Large intestine (tissue), 3 donors: ENCODE measurements around the gene MAPRE3. TPM values are rescaled to one million over a fixed set of nuclear protein-coding genes. Genes with fewer than 3 reads are reported as not detected.

Experiments used
- DNase-seq, 2 donors: peaks; one replicate each; pipeline versions ENCODE4 v3.0.0 to v3.0.0-alpha.2; 2013
- H3K27ac ChIP-seq: one replicate; pipeline ENCODE4 v1.5.1; 2013; ENCODE audit warnings: low read length
- H3K27me3 ChIP-seq: 2 replicates; pipeline ENCODE4 v1.6.1; 2013; ENCODE audit warnings: low read length; ENCODE audit not compliant: control insufficient read depth, insufficient read depth
- H3K36me3 ChIP-seq: 2 replicates; pipeline ENCODE4 v1.6.1; 2013; ENCODE audit warnings: low read length; ENCODE audit not compliant: control insufficient read depth, insufficient read depth
- H3K4me1 ChIP-seq: one replicate; pipeline ENCODE4 v1.6.1; 2013; ENCODE audit warnings: low read length; ENCODE audit not compliant: control insufficient read depth, insufficient read depth
- H3K4me3 ChIP-seq: one replicate; pipeline ENCODE4 v1.5.1; 2013; ENCODE audit warnings: low read length
- H3K9me3 ChIP-seq: one replicate; pipeline ENCODE4 v1.6.1; 2013; ENCODE audit warnings: mild to moderate bottlenecking, low read depth, low read length, moderate library complexity; ENCODE audit not compliant: control insufficient read depth
- WGBS: methylation state at CpG from one replicate; pipeline ENCODE4 v1.1.5; 2013; ENCODE audit warnings: low lambda C conversion rate; ENCODE audit not compliant: insufficient coverage; 5-methylcytosine and 5-hydroxymethylcytosine counted together
- polyA plus RNA-seq: library from polyadenylated mRNA; unstranded; fragments of 120-200 nt; gene quantifications from one replicate; pipeline ENCODE4 v1.2.1, GENCODE V29; 2013

Gene MAPRE3
- polyA plus RNA-seq, 1 donor, result 20.7 TPM

DNA sequence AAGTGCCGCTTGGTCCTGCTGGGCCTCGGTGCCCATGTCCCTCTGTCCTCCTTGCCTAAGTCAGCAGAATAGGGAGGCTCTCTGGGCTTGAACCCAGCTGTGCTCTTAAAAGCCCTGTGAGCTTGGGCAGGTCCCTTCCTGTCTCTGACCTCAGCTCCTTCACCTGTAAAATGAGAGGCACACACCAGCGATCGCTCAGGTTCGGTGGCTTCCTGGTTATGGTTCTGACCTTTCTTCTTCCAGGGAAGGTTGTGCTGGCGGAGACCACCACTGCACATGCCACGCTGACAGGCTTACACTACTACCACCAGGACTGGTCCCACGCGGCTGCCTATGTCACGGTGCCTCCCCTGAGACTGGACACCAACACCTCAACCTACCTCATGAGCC is 36.1 kb upstream of the MAPRE3 start:
- H3K9me3 ChIP-seq, result no peaks in the 10 kb centered on the region
- H3K4me3 ChIP-seq, result no peak overlapping the region
- no CpG with 5 or more reads among the region's 10 CpGs for WGBS
- no peak overlapping the region for H3K27ac ChIP-seq
- H3K27me3 ChIP-seq, result peaks cover 11% of the 10 kb centered on the region
- no peaks in the 10 kb centered on the region for H3K36me3 ChIP-seq
- H3K4me1 ChIP-seq, result no peaks in the 10 kb centered on the region
- no peak for DNase-seq

DNA sequence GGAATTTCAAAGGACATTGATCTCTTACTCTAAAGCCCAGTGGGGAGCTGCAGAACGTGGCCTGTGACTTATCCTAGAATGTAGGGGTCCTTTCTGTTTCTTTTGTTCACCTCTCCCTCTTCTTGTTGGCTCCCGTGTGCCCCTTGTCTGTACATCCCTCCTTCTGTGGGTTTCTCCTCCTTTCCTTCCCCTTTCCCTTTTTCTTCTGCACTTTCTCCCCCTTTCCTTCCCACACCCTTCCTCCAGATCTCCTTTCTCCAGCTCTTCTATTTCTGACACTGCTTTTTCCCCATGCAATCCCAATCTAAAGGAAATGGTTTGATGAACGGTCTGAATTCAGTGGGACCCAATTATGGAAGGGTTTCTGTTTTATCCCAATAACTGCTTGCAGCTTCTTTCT is 35.5 kb upstream of the MAPRE3 start:
- no peak for DNase-seq
- 53% methylated on average over 2 of the region's 3 CpGs for WGBS
- Histone ChIP-seq H3K36me3 (no peaks in the 10 kb centered on the region), H3K4me1 (no peaks in the 10 kb centered on the region), H3K27me3 (peaks cover 15% of the 10 kb centered on the region), H3K27ac (no peak overlapping the region), H3K9me3 (no peaks in the 10 kb centered on the region), H3K4me3 (no peak overlapping the region)

DNA sequence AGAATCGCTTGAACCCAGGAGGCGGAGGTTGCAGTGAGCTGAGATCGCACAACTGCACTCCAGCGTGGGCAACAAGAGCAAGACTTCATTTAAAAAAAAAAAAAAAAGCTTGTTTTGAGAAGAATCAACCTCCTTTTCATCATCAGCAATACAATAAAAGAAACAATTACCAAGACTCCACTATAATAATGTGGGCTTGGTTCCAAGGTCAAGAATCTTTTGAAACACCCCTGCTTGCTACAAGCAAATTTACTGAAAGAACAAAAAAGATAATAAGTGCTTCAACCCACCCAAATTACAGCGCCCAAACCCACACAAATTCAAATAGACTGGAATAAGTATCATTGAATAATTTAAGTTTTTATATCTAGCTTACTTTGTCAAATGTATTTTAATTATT is 33.6 kb upstream of the MAPRE3 start:
- Histone ChIP-seq H3K4me1 (no peaks in the 10 kb centered on the region), H3K4me3 (no peak overlapping the region), H3K27me3 (peaks cover 15% of the 10 kb centered on the region), H3K9me3 (no peaks in the 10 kb centered on the region), H3K27ac (no peak overlapping the region), H3K36me3 (no peaks in the 10 kb centered on the region)
- WGBS, result 100% methylated on average over 1 of the region's 5 CpGs
- DNase-seq, result no peak

DNA sequence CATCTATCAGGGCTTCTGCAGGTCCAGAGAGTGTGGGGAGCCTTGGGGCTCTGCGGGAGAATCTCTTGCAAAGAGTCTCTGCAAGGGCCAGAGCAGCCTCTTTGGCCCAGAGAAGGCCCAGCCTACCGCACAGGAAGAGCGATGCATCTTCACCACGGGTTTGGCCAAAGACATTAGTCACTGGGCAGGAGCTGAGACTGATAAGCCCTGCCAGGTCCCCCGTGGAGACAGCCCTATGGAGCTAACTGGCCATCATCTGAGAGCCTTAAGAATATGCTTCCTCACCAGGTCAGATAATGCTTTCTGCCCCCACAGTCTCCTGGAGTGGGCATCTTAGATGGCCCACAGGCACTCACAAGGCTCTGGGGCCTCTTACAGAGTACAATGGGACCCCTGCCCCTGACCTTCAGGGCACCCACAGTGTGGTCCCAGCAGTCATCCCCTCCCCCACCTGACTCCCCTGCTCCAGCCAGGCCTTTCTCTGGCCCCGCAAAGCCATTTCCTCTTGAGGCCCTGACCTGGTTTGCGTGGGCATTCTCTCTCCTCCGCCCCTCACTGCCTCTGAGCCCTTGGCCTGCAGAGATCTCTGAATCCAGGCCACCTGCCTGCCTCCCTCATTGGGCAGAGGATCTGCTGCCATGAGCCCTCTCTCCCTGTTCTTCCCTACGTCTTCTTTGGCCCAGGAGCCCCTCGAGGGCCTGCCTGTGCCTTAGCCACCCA is 31.9 kb upstream of the MAPRE3 start:
- no peak for DNase-seq
- Histone ChIP-seq H3K27me3 (peaks cover 28% of the 10 kb centered on the region), H3K4me1 (no peaks in the 10 kb centered on the region), H3K4me3 (no peak overlapping the region), H3K36me3 (no peaks in the 10 kb centered on the region), H3K27ac (no peak overlapping the region), H3K9me3 (no peaks in the 10 kb centered on the region)
- no CpG with 5 or more reads among the region's 10 CpGs for WGBS

DNA sequence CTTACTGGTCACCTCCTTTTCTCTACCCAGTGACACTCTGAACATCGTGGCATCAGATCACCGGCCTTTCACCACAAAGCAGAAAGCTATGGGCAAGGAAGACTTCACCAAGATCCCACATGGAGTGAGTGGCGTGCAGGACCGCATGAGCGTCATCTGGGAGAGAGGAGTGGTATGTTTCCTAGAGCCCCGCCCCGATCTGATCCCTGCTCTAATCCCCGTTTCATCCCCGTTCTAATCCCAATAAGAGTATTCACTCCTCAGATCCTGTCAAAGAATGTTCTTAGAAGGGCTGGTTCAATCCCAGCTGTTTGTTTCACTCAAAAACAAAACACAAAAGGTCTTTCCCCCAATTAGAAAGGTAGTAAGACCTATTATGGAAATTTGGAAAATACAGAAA is 30.4 kb upstream of the MAPRE3 start:
- no peaks in the 10 kb centered on the region for H3K36me3 ChIP-seq
- no peak overlapping the region for H3K27ac ChIP-seq
- no peak for DNase-seq
- no CpG with 5 or more reads among the region's 9 CpGs for WGBS
- H3K4me1 ChIP-seq, result no peaks in the 10 kb centered on the region
- no peak overlapping the region for H3K4me3 ChIP-seq
- peaks cover 33% of the 10 kb centered on the region for H3K27me3 ChIP-seq
- no peaks in the 10 kb centered on the region for H3K9me3 ChIP-seq

DNA sequence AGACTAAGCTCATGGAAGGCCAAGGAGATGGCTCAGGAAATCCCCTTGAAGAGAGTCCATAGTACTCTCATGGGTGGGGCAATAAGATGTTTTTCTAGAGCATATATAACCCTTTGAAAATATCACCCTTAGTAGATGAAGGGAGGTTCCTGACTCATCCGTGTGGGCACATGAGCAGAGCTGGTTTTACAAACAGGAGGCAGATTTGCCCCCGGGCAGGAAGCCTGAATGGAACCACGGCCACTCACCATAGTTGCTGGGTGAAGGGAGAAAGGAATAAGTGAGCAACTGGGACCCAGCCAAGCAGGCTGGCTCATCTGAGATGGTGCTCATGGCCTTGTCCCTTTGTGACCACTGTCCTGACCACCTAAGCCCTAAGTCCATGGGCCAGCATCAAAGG is 29.0 kb upstream of the MAPRE3 start:
- Histone ChIP-seq H3K4me3 (no peak overlapping the region), H3K27me3 (peaks cover 32% of the 10 kb centered on the region), H3K4me1 (no peaks in the 10 kb centered on the region), H3K9me3 (no peaks in the 10 kb centered on the region), H3K36me3 (no peaks in the 10 kb centered on the region), H3K27ac (no peak overlapping the region)
- no CpG with 5 or more reads among the region's 3 CpGs for WGBS
- DNase-seq, result no peak

DNA sequence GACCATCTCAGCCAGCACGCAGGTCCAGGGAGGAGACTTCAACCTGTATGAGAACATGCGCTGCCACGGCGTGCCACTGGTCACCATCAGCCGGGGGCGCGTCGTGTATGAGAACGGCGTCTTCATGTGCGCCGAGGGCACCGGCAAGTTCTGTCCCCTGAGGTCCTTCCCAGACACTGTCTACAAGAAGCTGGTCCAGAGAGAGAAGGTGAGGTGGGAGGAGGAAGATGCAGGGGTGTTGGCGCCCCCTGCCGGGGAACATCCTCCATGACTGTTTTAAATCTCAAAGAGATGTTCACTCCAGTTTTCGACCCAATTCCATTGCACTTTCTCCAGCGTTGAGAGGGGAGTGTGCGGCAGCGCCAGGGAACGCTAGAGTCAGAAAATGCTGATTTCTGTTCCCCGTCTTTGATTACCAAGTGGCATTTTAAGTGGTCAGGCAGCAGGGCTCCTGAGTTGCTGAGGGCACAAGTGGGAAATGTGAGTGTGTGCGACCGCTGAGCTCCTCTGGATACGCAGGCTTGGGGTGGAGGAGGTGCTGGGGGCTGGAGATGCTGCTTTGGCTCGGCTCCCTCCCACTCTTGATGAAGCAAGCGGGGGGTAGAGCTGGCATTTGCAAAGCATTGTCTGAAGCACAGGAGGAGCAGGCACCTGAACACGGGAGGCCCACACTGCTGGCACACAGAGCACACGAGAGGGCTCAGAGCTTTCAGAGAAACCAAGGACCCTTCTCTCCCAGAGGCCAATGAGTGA is 27.7 kb upstream of the MAPRE3 start:
- H3K36me3 ChIP-seq, result no peaks in the 10 kb centered on the region
- no peak overlapping the region for H3K27ac ChIP-seq
- peaks cover 41% of the 10 kb centered on the region for H3K27me3 ChIP-seq
- DNase-seq, result peak; percentile 46 to 57
- H3K4me3 ChIP-seq, result no peak overlapping the region
- WGBS, result no CpG with 5 or more reads among the region's 28 CpGs
- no peaks in the 10 kb centered on the region for H3K4me1 ChIP-seq
- H3K9me3 ChIP-seq, result no peaks in the 10 kb centered on the region

DNA sequence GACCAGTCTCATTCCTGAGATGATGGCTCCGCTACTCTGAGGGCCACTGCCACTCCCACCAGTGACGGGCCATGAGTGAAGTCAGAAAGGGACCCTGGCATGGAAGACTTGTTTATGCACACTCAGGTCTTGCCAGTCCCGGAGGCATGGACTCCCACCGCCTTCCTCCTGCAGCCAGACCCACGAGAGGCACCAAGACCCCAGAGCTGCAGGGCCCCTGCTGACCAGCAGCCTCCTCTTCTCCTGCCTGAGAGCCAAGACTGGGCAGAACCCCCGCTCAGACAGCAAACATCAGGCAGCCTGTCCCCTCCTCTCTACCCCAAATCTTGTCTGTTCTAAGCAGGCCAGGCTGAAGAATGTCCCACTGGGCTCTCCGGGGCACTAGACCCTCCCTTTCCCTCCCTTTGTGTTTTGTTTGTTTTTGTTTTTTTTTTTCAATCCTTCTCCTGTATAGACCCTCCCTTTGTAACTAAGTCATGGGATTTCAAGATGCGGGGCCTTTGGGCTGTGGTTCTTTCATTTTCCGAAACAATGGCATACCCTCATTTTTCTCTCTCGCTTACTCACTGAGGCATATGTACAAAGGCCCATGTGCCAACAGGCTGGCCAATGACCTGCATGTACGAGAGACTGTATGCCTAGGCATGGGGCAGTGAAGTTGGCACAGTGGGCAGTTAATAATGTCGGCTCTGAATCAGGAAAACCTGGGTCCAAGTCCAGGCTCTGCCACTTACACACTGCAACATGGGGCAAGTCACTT is 24.3 kb upstream of the MAPRE3 start:
- DNase-seq, result no peak

DNA sequence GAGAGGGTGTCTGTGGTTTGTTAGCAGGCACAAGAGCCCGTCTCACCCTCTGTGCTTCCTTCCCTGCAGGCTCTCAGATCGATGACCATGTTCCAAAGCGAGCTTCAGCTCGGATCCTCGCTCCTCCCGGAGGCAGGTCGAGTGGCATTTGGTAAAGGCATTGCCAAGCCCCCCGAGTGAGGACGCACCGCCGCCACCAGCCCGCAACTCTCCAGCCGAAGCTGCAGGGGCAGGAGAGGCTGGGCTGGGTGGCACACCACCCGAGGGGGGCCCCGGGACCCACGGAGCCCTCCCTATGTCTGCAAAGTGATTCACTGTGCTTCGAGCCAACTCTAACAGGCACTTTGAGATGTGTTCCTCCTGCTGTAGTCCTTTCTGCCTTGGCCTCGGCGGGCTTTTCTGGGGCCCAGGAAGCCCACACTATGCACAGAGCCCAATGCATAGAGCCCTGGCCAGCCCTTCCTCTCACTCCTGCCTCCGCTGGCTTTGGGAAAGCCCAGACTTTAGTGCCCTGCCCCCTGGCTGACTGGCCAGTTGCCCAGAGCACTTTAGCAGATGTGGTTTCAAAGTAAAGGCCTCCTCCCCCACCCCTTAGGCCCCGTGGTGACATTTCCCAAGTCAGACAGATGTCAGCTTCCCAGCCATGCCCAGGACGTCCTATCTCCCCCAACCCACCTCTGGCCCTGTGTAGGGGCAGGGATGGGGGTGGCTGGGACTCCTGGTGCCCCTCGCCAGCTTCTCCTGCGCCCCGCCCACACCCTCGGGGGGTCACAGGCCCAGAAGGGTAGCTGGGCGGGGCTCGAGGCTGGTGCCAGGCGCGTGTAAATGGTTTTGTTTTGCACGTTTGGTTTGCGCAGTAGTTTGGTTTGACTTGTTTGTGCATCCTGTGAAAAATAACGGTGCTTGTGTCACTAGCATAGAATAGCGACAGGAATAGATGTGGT is 23.3 kb upstream of the MAPRE3 start:
- H3K4me1 ChIP-seq, result no peaks in the 10 kb centered on the region
- no peak for DNase-seq
- H3K27ac ChIP-seq, result no peak overlapping the region
- H3K9me3 ChIP-seq, result no peaks in the 10 kb centered on the region
- 90% methylated on average over 2 of the region's 34 CpGs for WGBS
- no peak overlapping the region for H3K4me3 ChIP-seq
- peaks cover 52% of the 10 kb centered on the region for H3K27me3 ChIP-seq
- no peaks in the 10 kb centered on the region for H3K36me3 ChIP-seq

More for the DNA sequence above, 24.3 kb upstream of the MAPRE3 start:
- Histone ChIP-seq H3K36me3 (no peaks in the 10 kb centered on the region), H3K27me3 (peaks cover 52% of the 10 kb centered on the region), H3K4me1 (no peaks in the 10 kb centered on the region), H3K9me3 (no peaks in the 10 kb centered on the region), H3K27ac (no peak overlapping the region), H3K4me3 (no peak overlapping the region)
- WGBS, result 93% methylated on average over 3 of the region's 12 CpGs

DNA sequence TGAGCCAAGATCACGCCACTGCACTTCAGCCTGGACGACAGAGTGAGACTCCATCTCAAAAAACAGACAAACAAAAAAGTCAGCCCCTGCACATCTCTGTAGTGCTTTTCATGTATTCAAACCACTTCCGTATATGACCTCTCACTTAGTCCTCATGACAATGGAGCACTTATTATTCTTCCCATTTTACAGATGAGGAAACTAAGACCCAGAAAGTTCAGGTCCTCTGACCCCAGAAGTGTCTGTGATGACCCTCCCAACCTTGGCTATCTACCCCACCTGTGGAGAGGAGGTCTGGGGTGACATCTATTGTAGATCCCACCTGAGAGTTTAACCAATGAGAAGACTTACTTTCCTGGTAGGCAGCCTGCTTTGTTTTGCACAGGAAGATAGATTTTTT is 21.6 kb upstream of the MAPRE3 start:
- H3K4me3 ChIP-seq, result no peak overlapping the region
- DNase-seq, result no peak
- H3K36me3 ChIP-seq, result no peaks in the 10 kb centered on the region
- H3K9me3 ChIP-seq, result no peaks in the 10 kb centered on the region
- H3K27ac ChIP-seq, result no peak overlapping the region
- H3K27me3 ChIP-seq, result peaks cover 43% of the 10 kb centered on the region
- no peaks in the 10 kb centered on the region for H3K4me1 ChIP-seq
- 100% methylated on average over 1 of the region's 3 CpGs for WGBS
